Measurements from ENCODE around the gene FGF19.

The FGF19 gene

GRCh38 chr11:69716099-69716498, 12.3 kb upstream of the FGF19 start:
- Histone ChIP-seq H3K4me3 (ENCODE audit: low read length) (no peak overlapping the region), H3K4me1 (ENCODE audit: control insufficient read depth, insufficient read depth, low read length) (no peaks in the 10 kb centered on the region), H3K36me3 (ENCODE audit: control insufficient read depth, insufficient read depth, low read length) (no peaks in the 10 kb centered on the region), H3K27me3 (ENCODE audit: control insufficient read depth, insufficient read depth, low read length) (peaks cover 35% of the 10 kb centered on the region), H3K9me3 (ENCODE audit: control insufficient read depth, low read length) (no peaks in the 10 kb centered on the region), H3K9ac (ENCODE audit: low read length) (no peak overlapping the region)

GRCh38 chr11:69715446-69715845, 11.6 kb upstream of the FGF19 start:
- no peaks in the 10 kb centered on the region for H3K36me3 ChIP-seq (ENCODE audit: control insufficient read depth, insufficient read depth, low read length)
- no peak overlapping the region for H3K4me3 ChIP-seq (ENCODE audit: low read length)
- no peaks in the 10 kb centered on the region for H3K4me1 ChIP-seq (ENCODE audit: control insufficient read depth, insufficient read depth, low read length)
- peaks cover 35% of the 10 kb centered on the region for H3K27me3 ChIP-seq (ENCODE audit: control insufficient read depth, insufficient read depth, low read length)
- no peaks in the 10 kb centered on the region for H3K9me3 ChIP-seq (ENCODE audit: control insufficient read depth, low read length)
- no peak overlapping the region for H3K9ac ChIP-seq (ENCODE audit: low read length)

GRCh38 chr11:69711822-69712801, 8.3 kb upstream of the FGF19 start:
- peaks cover 22% of the 10 kb centered on the region for H3K27me3 ChIP-seq (ENCODE audit: control insufficient read depth, insufficient read depth, low read length)
- H3K4me3 ChIP-seq (ENCODE audit: low read length), result no peak overlapping the region
- H3K4me1 ChIP-seq (ENCODE audit: control insufficient read depth, insufficient read depth, low read length), result no peaks in the 10 kb centered on the region
- no peaks in the 10 kb centered on the region for H3K9me3 ChIP-seq (ENCODE audit: control insufficient read depth, low read length)
- H3K9ac ChIP-seq (ENCODE audit: low read length), result no peak overlapping the region
- H3K36me3 ChIP-seq (ENCODE audit: control insufficient read depth, insufficient read depth, low read length), result no peaks in the 10 kb centered on the region

- H3K9me3 ChIP-seq (ENCODE audit: control insufficient read depth, low read length), result no peaks in the 10 kb centered on the region
- no peak overlapping the region for H3K4me3 ChIP-seq (ENCODE audit: low read length)
- H3K27me3 ChIP-seq (ENCODE audit: control insufficient read depth, insufficient read depth, low read length), result peaks cover 49% of the 10 kb centered on the region
- H3K4me1 ChIP-seq (ENCODE audit: control insufficient read depth, insufficient read depth, low read length), result peaks cover 6% of the 10 kb centered on the region
- H3K36me3 ChIP-seq (ENCODE audit: control insufficient read depth, insufficient read depth, low read length), result no peaks in the 10 kb centered on the region
- H3K9ac ChIP-seq (ENCODE audit: low read length), result no peak overlapping the region
Measured at GRCh38 chr11:69708736-69709401, 5.0 kb upstream of the FGF19 start.

- H3K36me3 ChIP-seq (ENCODE audit: control insufficient read depth, insufficient read depth, low read length), result no peaks in the 10 kb centered on the region
- no peak overlapping the region for H3K9ac ChIP-seq (ENCODE audit: low read length)
- no peaks in the 10 kb centered on the region for H3K9me3 ChIP-seq (ENCODE audit: control insufficient read depth, low read length)
- peaks cover 62% of the 10 kb centered on the region for H3K27me3 ChIP-seq (ENCODE audit: control insufficient read depth, insufficient read depth, low read length)
- H3K4me1 ChIP-seq (ENCODE audit: control insufficient read depth, insufficient read depth, low read length), result peaks cover 6% of the 10 kb centered on the region
- H3K4me3 ChIP-seq (ENCODE audit: low read length), result no peak overlapping the region
Measured at GRCh38 chr11:69707176-69707575, 3.4 kb upstream of the FGF19 start.

GRCh38 chr11:69705901-69706787, 2.3 kb upstream of the FGF19 start:
- Histone ChIP-seq H3K36me3 (ENCODE audit: control insufficient read depth, insufficient read depth, low read length) (no peaks in the 10 kb centered on the region), H3K4me3 (ENCODE audit: low read length) (no peak overlapping the region), H3K4me1 (ENCODE audit: control insufficient read depth, insufficient read depth, low read length) (peaks cover 6% of the 10 kb centered on the region), H3K27me3 (ENCODE audit: control insufficient read depth, insufficient read depth, low read length) (peaks cover 72% of the 10 kb centered on the region), H3K9me3 (ENCODE audit: control insufficient read depth, low read length) (no peaks in the 10 kb centered on the region), H3K9ac (ENCODE audit: low read length) (no peak overlapping the region)

- no peak overlapping the region for H3K4me3 ChIP-seq (ENCODE audit: low read length)
- H3K27me3 ChIP-seq (ENCODE audit: control insufficient read depth, insufficient read depth, low read length), result peaks cover 77% of the 10 kb centered on the region
- no peaks in the 10 kb centered on the region for H3K36me3 ChIP-seq (ENCODE audit: control insufficient read depth, insufficient read depth, low read length)
Measured at GRCh38 chr11:69705351-69705811, 1.6 kb upstream of the FGF19 start.

GRCh38 chr11:69704508-69705253, 859 bp upstream of the FGF19 start:
- H3K9ac ChIP-seq (ENCODE audit: low read length), result no peak overlapping the region
- H3K4me1 ChIP-seq (ENCODE audit: control insufficient read depth, insufficient read depth, low read length), result peaks cover 11% of the 10 kb centered on the region
- H3K9me3 ChIP-seq (ENCODE audit: control insufficient read depth, low read length), result no peaks in the 10 kb centered on the region
- no peak overlapping the region for H3K4me3 ChIP-seq (ENCODE audit: low read length)
- H3K36me3 ChIP-seq (ENCODE audit: control insufficient read depth, insufficient read depth, low read length), result no peaks in the 10 kb centered on the region
- peaks cover 73% of the 10 kb centered on the region for H3K27me3 ChIP-seq (ENCODE audit: control insufficient read depth, insufficient read depth, low read length)

More at GRCh38 chr11:69705351-69705811, 1.6 kb upstream of the FGF19 start:
- no peaks in the 10 kb centered on the region for H3K9me3 ChIP-seq (ENCODE audit: control insufficient read depth, low read length)
- peaks cover 11% of the 10 kb centered on the region for H3K4me1 ChIP-seq (ENCODE audit: control insufficient read depth, insufficient read depth, low read length)
- no peak overlapping the region for H3K9ac ChIP-seq (ENCODE audit: low read length)

GRCh38 chr11:69703453-69703767, 412 bp downstream of the FGF19 start:
- Histone ChIP-seq H3K36me3 (ENCODE audit: control insufficient read depth, insufficient read depth, low read length) (no peaks in the 10 kb centered on the region), H3K9ac (ENCODE audit: low read length) (no peak overlapping the region), H3K9me3 (ENCODE audit: control insufficient read depth, low read length) (no peaks in the 10 kb centered on the region), H3K27me3 (ENCODE audit: control insufficient read depth, insufficient read depth, low read length) (peaks cover 67% of the 10 kb centered on the region), H3K4me1 (ENCODE audit: control insufficient read depth, insufficient read depth, low read length) (peaks cover 11% of the 10 kb centered on the region), H3K4me3 (ENCODE audit: low read length) (no peak overlapping the region)

GRCh38 chr11:69702769-69703452, 911 bp downstream of the FGF19 start:
- Histone ChIP-seq H3K9ac (ENCODE audit: low read length) (no peak overlapping the region), H3K9me3 (ENCODE audit: control insufficient read depth, low read length) (no peaks in the 10 kb centered on the region), H3K27me3 (ENCODE audit: control insufficient read depth, insufficient read depth, low read length) (peaks cover 67% of the 10 kb centered on the region), H3K4me1 (ENCODE audit: control insufficient read depth, insufficient read depth, low read length) (peaks cover 11% of the 10 kb centered on the region), H3K36me3 (ENCODE audit: control insufficient read depth, insufficient read depth, low read length) (no peaks in the 10 kb centered on the region), H3K4me3 (ENCODE audit: low read length) (no peak overlapping the region)

GRCh38 chr11:69702239-69702691, 1.6 kb downstream of the FGF19 start:
- H3K27me3 ChIP-seq (ENCODE audit: control insufficient read depth, insufficient read depth, low read length), result peaks cover 67% of the 10 kb centered on the region
- H3K4me3 ChIP-seq (ENCODE audit: low read length), result no peak overlapping the region
- H3K9me3 ChIP-seq (ENCODE audit: control insufficient read depth, low read length), result no peaks in the 10 kb centered on the region
- no peak overlapping the region for H3K9ac ChIP-seq (ENCODE audit: low read length)
- peaks cover 11% of the 10 kb centered on the region for H3K4me1 ChIP-seq (ENCODE audit: control insufficient read depth, insufficient read depth, low read length)
- no peaks in the 10 kb centered on the region for H3K36me3 ChIP-seq (ENCODE audit: control insufficient read depth, insufficient read depth, low read length)
